ENCODE measurements around the gene HIVEP3. TPM values are rescaled to one million over a fixed set of nuclear protein-coding genes. Genes with fewer than 3 reads are reported as not detected.

The HIVEP3 gene
- total and polyA plus RNA-seq, 2 donors (not counting 1 experiment from before 2014, with no cell fraction given) = 2.0 to 5.1 TPM

- H3K79me2 ChIP-seq (ENCODE audit: control insufficient read depth, insufficient read depth, low read length) = no peaks in the 10 kb centered on the region
- intact Hi-C loops (cut with micrococcal nuclease) = no loop called here
- TF ChIP-seq EZH2 (IDR thresholded peaks at IDR 0.05; ENCODE audit: borderline replicate concordance, insufficient read depth, low read depth, low read length, poor library complexity, severe bottlenecking) (no peak), CTCF (IDR thresholded peaks at IDR 0.05) (no peak)
- Mint-ChIP-seq H3K27me3 (peaks cover 31% of the 10 kb centered on the region), H3K27ac (no peak overlapping the region), H3K4me3 (no peak overlapping the region), H3K9me3 (ENCODE audit: insufficient read depth) (peaks cover 5% of the 10 kb centered on the region), H3K4me1 (peaks cover 2% of the 10 kb centered on the region)
- no peaks in the 10 kb centered on the region for H3K4me1 ChIP-seq (ENCODE audit: control insufficient read depth in 2 of 2, insufficient read depth in 2 of 2, low read length in 2 of 2)
- H3K4me3 ChIP-seq (ENCODE audit: control extremely low read depth in 1 of 5, extremely low read depth in 1 of 5, insufficient read depth in 1 of 5, low read depth in 2 of 5, low read length in 4 of 5) = no peak overlapping the region
- H3K27ac ChIP-seq (ENCODE audit: low read length in 2 of 2) = no peak overlapping the region
- CTCF ChIA-PET = no interaction called here
- no CpG with 5 or more reads among the region's 1 CpG for WGBS (ENCODE audit: insufficient coverage)
- POLR2A ChIA-PET = no interaction called here
- H3K9me3 ChIP-seq (ENCODE audit: control extremely low read depth in 1 of 3, control insufficient read depth in 2 of 3, insufficient read depth in 1 of 3, low read length in 2 of 3) = no peaks in the 10 kb centered on the region
- no peak overlapping the region for H2AFZ ChIP-seq (ENCODE audit: insufficient read depth, low read depth, low read length, poor library complexity, severe bottlenecking)
- H3K4me2 ChIP-seq (replicated peaks; ENCODE audit: low read depth, low read length, poor library complexity, severe bottlenecking) = no peak overlapping the region
- no peak overlapping the region for H3K9ac ChIP-seq (ENCODE audit: low read length)
- DNase-seq (no peak), ATAC-seq (ENCODE audit: low read depth) (no peak)
- H3K36me3 ChIP-seq (replicated peaks in 1 of 2; ENCODE audit: control extremely low read depth in 1 of 2, control insufficient read depth in 1 of 2, extremely low read depth in 1 of 2, insufficient read depth in 2 of 2, low read length in 1 of 2) = no peaks in the 10 kb centered on the region
- H3K27me3 ChIP-seq (replicated peaks in 1 of 4; ENCODE audit: control extremely low read depth in 1 of 4, control insufficient read depth in 3 of 4, insufficient read depth in 4 of 4, low read length in 3 of 4) = peaks cover 0 to 6% (median 0%) of the 10 kb centered on the region in 4 experiments
- no peaks in the 10 kb centered on the region for H4K20me1 ChIP-seq (ENCODE audit: control insufficient read depth, insufficient read depth, low read length, poor library complexity, severe bottlenecking)
Measured at GRCh38 chr1:41905093-41905675, 13.5 kb downstream of the HIVEP3 start.

- Histone ChIP-seq H3K79me2 (ENCODE audit: control insufficient read depth, insufficient read depth, low read length) (no peaks in the 10 kb centered on the region), H3K27ac (ENCODE audit: low read length in 2 of 2) (no peak overlapping the region), H3K27me3 (replicated peaks in 1 of 4; ENCODE audit: control extremely low read depth in 1 of 4, control insufficient read depth in 3 of 4, insufficient read depth in 4 of 4, low read length in 3 of 4) (peaks cover 0 to 4% (median 0%) of the 10 kb centered on the region in 4 experiments), H3K9me3 (ENCODE audit: control extremely low read depth in 1 of 3, control insufficient read depth in 2 of 3, insufficient read depth in 1 of 3, low read length in 2 of 3) (no peaks in the 10 kb centered on the region), H4K20me1 (ENCODE audit: control insufficient read depth, insufficient read depth, low read length, poor library complexity, severe bottlenecking) (no peaks in the 10 kb centered on the region), H3K4me3 (ENCODE audit: control extremely low read depth in 1 of 5, extremely low read depth in 1 of 5, insufficient read depth in 1 of 5, low read depth in 2 of 5, low read length in 4 of 5) (no peak overlapping the region), H2AFZ (ENCODE audit: insufficient read depth, low read depth, low read length, poor library complexity, severe bottlenecking) (no peak overlapping the region), H3K36me3 (replicated peaks in 1 of 2; ENCODE audit: control extremely low read depth in 1 of 2, control insufficient read depth in 1 of 2, extremely low read depth in 1 of 2, insufficient read depth in 2 of 2, low read length in 1 of 2) (no peaks in the 10 kb centered on the region), H3K4me1 (ENCODE audit: control insufficient read depth in 2 of 2, insufficient read depth in 2 of 2, low read length in 2 of 2) (peaks cover 0 to 7% of the 10 kb centered on the region in 2 donors), H3K4me2 (replicated peaks; ENCODE audit: low read depth, low read length, poor library complexity, severe bottlenecking) (no peak overlapping the region), H3K9ac (ENCODE audit: low read length) (no peak overlapping the region)
- ATAC-seq (ENCODE audit: low read depth) (no peak), DNase-seq (no peak)
- intact Hi-C loops (cut with micrococcal nuclease) = no loop called here
- Mint-ChIP-seq H3K4me1 (peaks cover 8% of the 10 kb centered on the region), H3K27ac (no peak overlapping the region), H3K4me3 (no peak overlapping the region), H3K27me3 (peaks cover 26% of the 10 kb centered on the region), H3K9me3 (ENCODE audit: insufficient read depth) (no peaks in the 10 kb centered on the region)
- POLR2A ChIA-PET = no interaction called here
- WGBS (ENCODE audit: insufficient coverage) = 88% methylated on average over 8 of the region's 9 CpGs
- CTCF ChIA-PET = no interaction called here
- TF ChIP-seq CTCF (IDR thresholded peaks at IDR 0.05) = no peak
- TF ChIP-seq EZH2 (IDR thresholded peaks at IDR 0.05; ENCODE audit: borderline replicate concordance, insufficient read depth, low read depth, low read length, poor library complexity, severe bottlenecking) = no peak
Measured at GRCh38 chr1:41902664-41903063, 16.1 kb downstream of the HIVEP3 start.
